Measurements from ENCODE around the gene KAZN.

The KAZN gene

DNA sequence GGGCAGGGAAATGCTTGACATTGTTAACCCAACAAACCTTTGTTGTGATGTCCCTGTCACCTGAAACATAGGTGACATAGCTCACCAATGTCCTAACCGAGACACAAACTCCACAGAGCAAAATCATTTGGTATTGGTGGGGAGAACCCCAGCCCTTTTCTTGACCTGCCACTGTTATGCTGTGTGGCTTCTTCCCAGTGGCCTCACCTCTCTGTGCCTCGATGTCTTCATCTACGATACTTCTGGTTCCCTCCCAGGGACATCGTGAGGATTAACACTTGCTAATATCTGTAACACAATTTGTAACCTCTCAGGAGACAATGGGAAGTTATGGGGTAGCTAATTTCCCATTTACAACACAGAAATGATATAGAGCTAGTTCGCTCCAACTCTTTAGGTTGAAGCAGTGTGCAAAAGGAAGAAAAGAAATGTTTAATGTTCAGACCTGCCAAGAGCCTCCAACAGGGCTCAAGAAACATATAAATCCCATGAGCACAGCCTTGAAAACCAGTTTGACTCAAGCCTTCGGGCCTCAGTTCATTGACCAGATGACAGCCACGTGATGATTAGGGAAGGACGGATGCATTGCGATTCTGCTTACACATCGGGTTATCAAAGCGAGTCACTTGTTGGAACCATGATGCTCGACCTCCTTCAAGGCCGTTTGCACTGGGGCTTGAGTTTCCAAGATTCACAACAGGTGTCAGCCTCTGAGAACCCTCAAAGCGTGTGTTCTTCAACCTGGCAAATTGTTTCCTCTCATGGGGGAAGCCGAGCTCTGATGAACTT lies 517.3 kb downstream of the KAZN start:
- in situ Hi-C loops (cut with MboI; ENCODE audit: low sequenced_read_pairs): no loop called here

GRCh38 chr1:15116966-15117365 lies 518.5 kb downstream of the KAZN start:
- in situ Hi-C loops (cut with MboI; ENCODE audit: low sequenced_read_pairs): no loop called here

- in situ Hi-C loops (cut with MboI; ENCODE audit: low sequenced_read_pairs): no loop called here
These were observed 519.3 kb downstream of the KAZN start for GRCh38 chr1:15117671-15118325.

DNA sequence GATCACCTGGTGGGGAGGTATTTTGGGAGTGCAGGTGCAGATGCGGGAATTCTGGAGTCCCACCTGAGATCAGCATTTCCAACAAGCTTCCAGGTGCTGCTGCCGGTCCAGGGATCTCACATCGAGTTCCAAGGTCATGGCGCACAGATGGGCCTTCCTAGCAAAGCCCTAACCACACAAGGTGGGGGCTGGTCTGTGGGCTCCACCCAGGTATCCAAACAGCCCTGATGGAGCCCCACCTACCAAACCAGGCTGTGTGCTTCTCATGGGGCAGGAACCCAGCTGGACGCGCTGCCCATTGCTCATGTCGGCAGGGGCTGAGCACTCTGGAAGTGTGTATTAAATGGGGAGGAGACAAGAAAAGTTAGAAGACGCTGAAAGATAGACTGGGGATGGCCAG lies 520.1 kb downstream of the KAZN start:
- in situ Hi-C loops (cut with MboI; ENCODE audit: low sequenced_read_pairs): no loop called here

DNA sequence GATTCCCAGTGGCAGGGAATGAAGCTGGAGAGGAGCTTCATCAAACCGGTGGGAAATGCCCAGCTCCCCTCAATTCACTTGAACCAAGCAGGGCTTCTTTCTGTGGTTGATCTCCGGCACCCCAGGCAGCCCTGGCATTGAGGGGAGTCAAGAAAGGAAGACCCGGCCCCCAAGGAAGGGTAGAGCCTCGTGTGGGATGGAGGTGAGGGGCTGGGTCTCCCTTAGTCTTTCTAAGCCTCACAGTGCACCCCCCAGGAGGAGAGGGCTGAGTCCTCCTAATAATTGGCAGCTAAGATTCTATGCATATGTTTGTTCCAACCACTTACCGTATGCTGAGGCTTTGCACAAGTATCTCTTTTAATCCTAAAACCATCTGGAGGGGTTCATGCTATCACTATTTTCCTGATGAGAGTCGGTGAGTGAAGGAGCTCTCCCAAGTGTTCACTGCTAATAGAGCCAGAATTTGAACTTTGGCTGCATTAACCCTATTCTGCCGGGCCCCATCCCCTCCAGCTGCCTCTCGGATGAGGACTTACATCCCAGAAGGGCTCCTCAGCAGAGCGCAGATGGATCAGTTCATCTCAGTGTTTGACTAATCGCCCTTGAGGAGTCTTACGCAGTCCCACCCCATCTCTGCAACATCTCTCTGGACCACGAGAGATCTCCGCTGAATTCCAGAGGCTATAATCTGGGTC lies 521.9 kb downstream of the KAZN start:
- in situ Hi-C loops (cut with MboI; ENCODE audit: low sequenced_read_pairs): loop anchor here (10.0 kb wide), 2 partner anchors 154 to 184 kb away; no protein-coding TSS in a partner anchor

- in situ Hi-C loops (cut with MboI; ENCODE audit: low sequenced_read_pairs): loop anchor here (10.0 kb wide), 2 partner anchors 152 to 182 kb away; no protein-coding TSS in a partner anchor
These were observed 523.8 kb downstream of the KAZN start for GRCh38 chr1:15122331-15122730.

- in situ Hi-C loops (cut with MboI; ENCODE audit: low sequenced_read_pairs): loop anchor here (10.0 kb wide), 2 partner anchors 152 to 182 kb away; no protein-coding TSS in a partner anchor
These were observed 524.8 kb downstream of the KAZN start for GRCh38 chr1:15123270-15123669.

- in situ Hi-C loops (cut with MboI; ENCODE audit: low sequenced_read_pairs): loop anchor here (10.0 kb wide), 2 partner anchors 151 to 181 kb away; no protein-coding TSS in a partner anchor
These were observed 525.4 kb downstream of the KAZN start for GRCh38 chr1:15123925-15124324.

DNA sequence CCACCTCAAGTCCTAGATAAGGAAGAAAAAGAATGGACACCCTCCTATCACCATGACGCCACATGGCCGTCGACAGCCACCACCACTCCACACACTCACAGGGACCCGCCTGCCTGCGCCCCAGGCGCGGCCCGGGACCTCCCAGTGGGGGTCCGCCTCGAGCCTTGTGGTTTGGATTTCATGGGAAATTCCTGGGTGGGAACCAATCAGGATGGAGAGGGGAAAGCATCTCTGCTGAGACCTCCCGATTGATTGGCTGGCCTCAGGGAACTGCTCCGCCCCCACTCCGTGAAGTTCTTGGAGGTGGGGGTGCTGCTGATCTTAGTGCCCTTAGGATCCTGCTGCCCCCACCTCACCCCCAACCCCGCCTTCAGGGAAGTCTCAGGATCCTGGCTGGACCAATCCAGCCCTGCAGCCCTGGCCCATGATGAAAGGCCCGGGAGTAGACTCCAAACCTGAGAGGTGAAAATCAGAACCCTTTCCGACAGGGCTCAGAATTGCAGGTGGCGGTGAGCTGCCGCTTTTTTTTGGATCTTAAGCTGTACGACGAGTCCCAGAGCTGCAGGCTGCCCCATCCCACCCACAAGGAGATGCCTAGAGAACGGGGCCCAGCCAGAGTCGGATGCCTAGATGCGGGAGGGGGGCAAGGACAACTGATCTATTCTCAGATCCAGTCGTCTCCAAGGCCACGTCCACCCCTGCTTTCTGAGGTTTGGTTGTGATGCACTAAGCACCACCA lies 526.0 kb downstream of the KAZN start:
- in situ Hi-C loops (cut with MboI; ENCODE audit: low sequenced_read_pairs): loop anchor here (10.0 to 25.0 kb wide), 3 partner anchors 150 to 313 kb away; partner anchors contain the start of gene CTRC

- in situ Hi-C loops (cut with MboI; ENCODE audit: low sequenced_read_pairs): loop anchor here (10.0 to 25.0 kb wide), 3 partner anchors 150 to 312 kb away; partner anchors contain the start of gene CTRC
These were observed 526.7 kb downstream of the KAZN start for GRCh38 chr1:15125101-15125745.

GRCh38 chr1:15128077-15128476 lies 529.6 kb downstream of the KAZN start:
- in situ Hi-C loops (cut with MboI; ENCODE audit: low sequenced_read_pairs): loop anchor here (10.0 to 25.0 kb wide), 3 partner anchors 147 to 309 kb away; partner anchors contain the start of gene CTRC

GRCh38 chr1:15128520-15129313 lies 530.2 kb downstream of the KAZN start:
- in situ Hi-C loops (cut with MboI; ENCODE audit: low sequenced_read_pairs): loop anchor here (10.0 to 25.0 kb wide), 3 partner anchors 146 to 309 kb away; partner anchors contain the start of gene CTRC

GRCh38 chr1:15129944-15130343 lies 531.5 kb downstream of the KAZN start:
- in situ Hi-C loops (cut with MboI; ENCODE audit: low sequenced_read_pairs): loop anchor here (10.0 to 25.0 kb wide), 3 partner anchors 145 to 307 kb away; partner anchors contain the start of gene CTRC

GRCh38 chr1:15130607-15131006 lies 532.1 kb downstream of the KAZN start:
- in situ Hi-C loops (cut with MboI; ENCODE audit: low sequenced_read_pairs): loop anchor here (25.0 kb wide), 1 partner anchor 307 kb away; the partner anchor contains the start of gene CTRC

DNA sequence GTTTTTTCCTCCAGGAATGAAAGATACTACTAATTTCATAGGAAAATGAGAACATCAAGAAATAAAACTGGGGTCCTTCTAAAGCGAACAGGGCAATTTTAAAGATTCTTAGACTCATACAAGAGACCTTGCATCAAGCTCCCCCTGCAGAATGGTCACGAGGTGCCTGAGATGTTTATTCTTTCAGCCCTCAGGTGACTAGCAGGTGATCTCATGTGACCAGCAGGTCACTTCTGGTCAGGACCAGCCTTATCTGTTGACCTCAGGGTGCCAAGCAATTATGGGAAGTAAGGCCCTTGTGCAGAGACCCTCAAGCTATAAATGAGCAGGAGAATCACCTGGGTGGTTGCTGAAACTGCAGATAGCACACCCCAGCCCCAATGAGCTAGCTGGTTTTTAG lies 534.5 kb downstream of the KAZN start:
- in situ Hi-C loops (cut with MboI; ENCODE audit: low sequenced_read_pairs): loop anchor here (25.0 kb wide), 1 partner anchor 304 kb away; the partner anchor contains the start of gene CTRC

DNA sequence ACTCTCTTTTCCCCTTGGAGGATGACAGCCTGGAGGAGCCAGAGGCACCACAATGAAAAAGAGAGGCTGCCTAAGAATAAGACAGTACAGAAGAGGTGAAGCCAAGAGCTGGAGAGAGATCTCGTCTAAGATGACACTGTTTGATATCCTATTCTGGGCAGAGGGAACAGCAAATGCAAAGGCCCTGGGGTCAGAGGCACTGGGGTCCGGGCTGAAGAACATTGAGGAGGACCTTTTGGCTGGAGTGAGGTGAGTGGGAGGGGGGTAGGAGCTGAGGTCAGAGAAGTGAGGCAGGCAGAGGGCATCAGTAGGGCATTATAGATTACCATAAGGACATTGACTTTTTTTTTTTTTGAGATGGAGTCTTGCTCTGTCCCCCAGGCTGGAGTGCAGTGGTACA lies 535.8 kb downstream of the KAZN start:
- in situ Hi-C loops (cut with MboI; ENCODE audit: low sequenced_read_pairs): loop anchor here (25.0 kb wide), 1 partner anchor 303 kb away; the partner anchor contains the start of gene CTRC

DNA sequence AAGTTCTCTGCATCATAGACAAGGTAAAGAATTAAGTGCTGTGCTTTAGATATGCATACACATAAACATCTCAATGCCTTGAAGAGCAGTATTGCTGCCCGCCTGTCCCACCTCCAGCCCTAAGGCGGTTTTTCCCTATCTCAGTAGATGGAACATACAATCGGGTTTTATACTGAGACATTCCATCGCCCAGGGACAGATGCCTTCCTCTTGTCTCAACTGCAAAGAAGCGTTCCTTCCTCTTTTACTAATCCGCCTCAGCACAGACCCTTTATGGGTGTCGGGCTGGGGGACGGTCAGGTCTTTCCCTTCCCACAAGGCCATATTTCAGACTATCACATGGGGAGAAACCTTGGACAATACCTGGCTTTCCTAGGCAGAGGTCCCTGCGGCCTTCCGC lies 537.1 kb downstream of the KAZN start:
- in situ Hi-C loops (cut with MboI; ENCODE audit: low sequenced_read_pairs): loop anchor here (25.0 kb wide), 1 partner anchor 302 kb away; the partner anchor contains the start of gene CTRC

DNA sequence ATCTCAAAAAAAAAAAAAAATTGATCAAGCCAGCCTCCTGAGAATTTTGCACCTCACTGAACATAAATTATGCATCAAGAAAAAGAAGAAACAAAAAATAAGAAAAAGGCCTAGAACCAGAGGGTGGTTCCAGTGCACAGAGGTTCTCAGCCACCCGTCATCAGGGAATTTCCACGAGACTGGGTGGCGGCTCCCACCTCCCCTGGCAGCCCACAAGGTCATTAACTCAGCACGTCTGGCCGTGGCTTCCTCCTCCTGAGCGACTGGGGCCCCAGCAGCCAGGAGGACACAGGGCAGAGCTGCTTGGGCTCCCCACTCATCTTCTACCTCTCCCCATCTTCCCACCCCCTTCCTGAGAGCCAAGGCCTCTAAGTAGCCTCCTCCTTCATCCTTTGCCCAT lies 539.3 kb downstream of the KAZN start:
- in situ Hi-C loops (cut with MboI; ENCODE audit: low sequenced_read_pairs): loop anchor here (25.0 kb wide), 1 partner anchor 299 kb away; the partner anchor contains the start of gene CTRC
